Adrenal gland (tissue), 5 donors: Measurements from ENCODE around the gene CDS1.

Experiments used
- POLR2A ChIP-seq, 2 donors: fragments of 450-650 bp; IDR thresholded peaks; one replicate each; pipeline ENCODE4 v1.6.1; 2017; ENCODE audit warnings: antibody characterized with exemption in 2 of 2, mild to moderate bottlenecking in 2 of 2, moderate library complexity in 1 of 2
- TF ChIP-seq, protein P1 (sequence below), 6 experiments: fragments of 450-650 bp in 4 of 6; fragments of 200-600 bp in 2 of 6; sonication (generic) in 1 of 6; IDR thresholded peaks; 1 replicate in 5 of 6; 2 replicates in 1 of 6; pipeline versions ENCODE4 v1.5.1 to v1.8.0; 2016 to 2021; ENCODE audit warnings: antibody characterized with exemption in 6 of 6, mild to moderate bottlenecking in 2 of 6, moderate library complexity in 1 of 6
- donor health status: DM: no; HTN: no; CAD: no.

DNA sequence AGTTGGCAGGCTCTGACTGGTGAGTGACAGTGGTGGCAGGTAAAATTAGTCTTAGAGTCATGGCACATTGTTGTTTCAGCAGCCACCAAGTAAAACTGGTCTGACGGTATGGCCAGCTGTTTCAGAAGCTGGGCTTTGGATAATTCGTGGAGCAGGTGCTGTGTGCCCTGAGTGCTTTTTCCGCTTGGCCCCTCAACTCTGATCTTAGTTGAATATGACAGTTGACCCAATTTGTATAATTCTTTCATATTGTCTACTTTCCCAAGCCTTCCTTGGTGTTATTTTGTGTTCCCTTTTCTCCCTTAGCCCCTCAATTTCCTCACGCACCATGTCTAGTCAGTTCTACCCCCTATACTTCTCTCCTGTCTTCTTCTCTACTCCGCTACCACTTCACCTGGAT, 32.0 kb downstream of the CDS1 start:
- TF ChIP-seq, protein P1, sequence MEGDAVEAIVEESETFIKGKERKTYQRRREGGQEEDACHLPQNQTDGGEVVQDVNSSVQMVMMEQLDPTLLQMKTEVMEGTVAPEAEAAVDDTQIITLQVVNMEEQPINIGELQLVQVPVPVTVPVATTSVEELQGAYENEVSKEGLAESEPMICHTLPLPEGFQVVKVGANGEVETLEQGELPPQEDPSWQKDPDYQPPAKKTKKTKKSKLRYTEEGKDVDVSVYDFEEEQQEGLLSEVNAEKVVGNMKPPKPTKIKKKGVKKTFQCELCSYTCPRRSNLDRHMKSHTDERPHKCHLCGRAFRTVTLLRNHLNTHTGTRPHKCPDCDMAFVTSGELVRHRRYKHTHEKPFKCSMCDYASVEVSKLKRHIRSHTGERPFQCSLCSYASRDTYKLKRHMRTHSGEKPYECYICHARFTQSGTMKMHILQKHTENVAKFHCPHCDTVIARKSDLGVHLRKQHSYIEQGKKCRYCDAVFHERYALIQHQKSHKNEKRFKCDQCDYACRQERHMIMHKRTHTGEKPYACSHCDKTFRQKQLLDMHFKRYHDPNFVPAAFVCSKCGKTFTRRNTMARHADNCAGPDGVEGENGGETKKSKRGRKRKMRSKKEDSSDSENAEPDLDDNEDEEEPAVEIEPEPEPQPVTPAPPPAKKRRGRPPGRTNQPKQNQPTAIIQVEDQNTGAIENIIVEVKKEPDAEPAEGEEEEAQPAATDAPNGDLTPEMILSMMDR (IDR thresholded peaks at IDR 0.05), result no peak
- no peak for TF ChIP-seq POLR2A (IDR thresholded peaks at IDR 0.05)
